T-helper 2 cell treated with Interferon-gamma antibody and Interleukin-4, amounts not matched to agents 5 μg/mL and 100 μg/mL, for 36 hours (primary cell): Measurements from ENCODE around the gene PRUNE2.

Experiments
- DNase-seq: peaks from one replicate; pipeline ENCODE4 v3.0.0; 2021; ENCODE audit warnings: low spot score
- H3K27ac Mint-ChIP-seq: one replicate; pipeline ENCODE4 v1.8.0; 2021; ENCODE audit warnings: mild to moderate bottlenecking, mixed read lengths
- H3K27me3 Mint-ChIP-seq: one replicate; pipeline ENCODE4 v1.8.0; 2021; ENCODE audit warnings: low read depth, mixed read lengths
- H3K36me3 Mint-ChIP-seq: one replicate; pipeline ENCODE4 v1.8.0; 2021; ENCODE audit warnings: low read depth, mixed read lengths
- H3K4me1 Mint-ChIP-seq: one replicate; pipeline ENCODE4 v1.8.0; 2021; ENCODE audit warnings: low read depth, mixed read lengths
- H3K4me3 Mint-ChIP-seq: one replicate; pipeline ENCODE4 v1.8.0; 2022; ENCODE audit warnings: mild to moderate bottlenecking, moderate library complexity, mixed read lengths
- H3K9me3 Mint-ChIP-seq: one replicate; pipeline ENCODE4 v1.8.0; 2021; ENCODE audit warnings: mixed read lengths

The PRUNE2 gene

GRCh38 chr9:76912636-76913275 lies 6.8 kb upstream of the PRUNE2 start:
- Mint-ChIP-seq H3K27me3 (peaks cover 7% of the 10 kb centered on the region), H3K9me3 (no peaks in the 10 kb centered on the region), H3K4me3 (no peak overlapping the region), H3K4me1 (peaks cover 5% of the 10 kb centered on the region), H3K27ac (no peak overlapping the region), H3K36me3 (no peaks in the 10 kb centered on the region)
- DNase-seq: no peak

- no peak overlapping the region for H3K27ac Mint-ChIP-seq
- peaks cover 5% of the 10 kb centered on the region for H3K4me1 Mint-ChIP-seq
- no peaks in the 10 kb centered on the region for H3K9me3 Mint-ChIP-seq
- DNase-seq: no peak
- no peak overlapping the region for H3K4me3 Mint-ChIP-seq
- no peaks in the 10 kb centered on the region for H3K36me3 Mint-ChIP-seq
- H3K27me3 Mint-ChIP-seq: peaks cover 15% of the 10 kb centered on the region
Measured at GRCh38 chr9:76911971-76912370, 6.1 kb upstream of the PRUNE2 start.

DNA sequence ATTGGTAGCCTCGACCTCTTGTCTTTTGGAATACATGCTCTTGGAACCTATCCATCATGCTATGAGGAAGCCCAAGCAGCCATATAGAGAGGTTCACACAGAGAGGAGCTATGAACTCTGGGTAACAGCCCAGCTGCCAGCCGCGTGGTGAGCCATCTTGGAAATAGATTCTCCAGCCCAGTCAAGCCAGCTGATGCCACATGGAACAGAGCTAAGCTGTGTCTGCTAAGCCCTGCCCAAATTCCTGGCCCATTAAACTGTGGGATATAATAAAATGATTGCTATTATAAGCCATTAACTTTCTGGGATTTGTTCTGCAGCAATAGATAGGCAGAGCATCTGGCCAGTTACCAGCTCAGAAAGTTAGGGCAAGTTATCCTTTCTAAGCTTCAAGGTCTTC lies 4.9 kb upstream of the PRUNE2 start:
- Mint-ChIP-seq H3K36me3 (no peaks in the 10 kb centered on the region), H3K4me1 (peaks cover 5% of the 10 kb centered on the region), H3K27me3 (peaks cover 22% of the 10 kb centered on the region), H3K9me3 (no peaks in the 10 kb centered on the region), H3K4me3 (no peak overlapping the region), H3K27ac (no peak overlapping the region)
- DNase-seq: no peak

DNA sequence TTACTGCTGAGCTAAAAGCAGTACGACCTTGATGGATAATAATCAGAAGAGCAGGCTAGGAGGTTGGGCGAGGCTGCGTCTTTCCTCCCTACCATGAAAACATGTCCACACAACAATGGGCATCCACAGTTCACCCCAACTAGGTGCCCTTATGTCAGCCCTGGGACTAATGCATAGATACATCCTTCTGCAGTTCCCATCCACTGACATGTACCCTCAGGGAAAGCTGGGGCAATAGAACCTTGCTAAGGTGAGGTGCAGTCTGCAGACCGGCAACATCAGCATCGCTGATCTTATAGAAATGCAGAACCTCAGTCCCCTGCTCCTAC lies 697 bp upstream of the PRUNE2 start:
- no peaks in the 10 kb centered on the region for H3K36me3 Mint-ChIP-seq
- no peak overlapping the region for H3K4me3 Mint-ChIP-seq
- peaks cover 45% of the 10 kb centered on the region for H3K27me3 Mint-ChIP-seq
- no peak for DNase-seq
- H3K27ac Mint-ChIP-seq: no peak overlapping the region
- H3K9me3 Mint-ChIP-seq: no peaks in the 10 kb centered on the region
- no peaks in the 10 kb centered on the region for H3K4me1 Mint-ChIP-seq

DNA sequence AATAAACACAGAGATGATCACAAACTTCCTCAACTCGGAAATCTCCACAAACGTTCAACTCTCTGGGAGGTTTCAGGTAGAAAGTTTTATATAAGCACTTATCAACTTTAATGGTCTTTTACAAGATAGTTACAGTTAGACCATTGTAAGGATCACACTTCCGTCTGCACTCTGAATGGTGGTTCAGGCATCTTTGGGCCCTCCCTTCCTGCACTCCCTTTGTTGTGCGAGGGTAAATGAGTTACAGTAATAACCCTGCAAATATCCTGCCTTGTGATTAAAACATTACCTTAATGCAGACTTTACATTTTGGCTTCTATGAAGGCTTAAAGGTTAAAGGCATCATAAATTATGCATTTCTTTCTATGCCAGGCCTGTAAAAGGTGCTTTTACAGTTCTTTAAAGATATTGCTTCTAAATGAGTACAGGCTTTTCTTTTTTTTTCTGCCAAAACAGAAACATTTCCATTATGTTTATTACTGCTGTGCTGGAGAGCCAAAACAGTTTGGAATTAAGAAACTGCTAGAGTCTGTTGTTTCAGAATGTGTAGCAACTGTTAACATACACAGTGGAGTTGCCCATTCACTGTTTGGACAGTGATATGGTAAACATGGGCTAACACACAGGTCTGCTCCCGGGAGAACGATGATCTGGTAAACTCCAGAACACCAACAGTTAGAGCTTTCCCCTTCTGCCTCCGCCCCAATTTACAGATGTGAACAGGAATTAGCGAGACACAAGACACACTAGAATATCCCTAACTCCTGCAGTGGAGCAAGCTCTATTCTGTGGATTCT lies 1.1 kb downstream of the PRUNE2 start:
- Mint-ChIP-seq H3K36me3 (no peaks in the 10 kb centered on the region), H3K4me1 (no peaks in the 10 kb centered on the region), H3K27ac (no peak overlapping the region), H3K27me3 (peaks cover 45% of the 10 kb centered on the region), H3K9me3 (no peaks in the 10 kb centered on the region), H3K4me3 (no peak overlapping the region)
- no peak for DNase-seq

GRCh38 chr9:76902395-76902794 lies 3.5 kb downstream of the PRUNE2 start:
- no peak for DNase-seq
- H3K36me3 Mint-ChIP-seq: no peaks in the 10 kb centered on the region
- H3K27ac Mint-ChIP-seq: no peak overlapping the region
- no peak overlapping the region for H3K4me3 Mint-ChIP-seq
- peaks cover 34% of the 10 kb centered on the region for H3K27me3 Mint-ChIP-seq
- no peaks in the 10 kb centered on the region for H3K4me1 Mint-ChIP-seq
- H3K9me3 Mint-ChIP-seq: no peaks in the 10 kb centered on the region

DNA sequence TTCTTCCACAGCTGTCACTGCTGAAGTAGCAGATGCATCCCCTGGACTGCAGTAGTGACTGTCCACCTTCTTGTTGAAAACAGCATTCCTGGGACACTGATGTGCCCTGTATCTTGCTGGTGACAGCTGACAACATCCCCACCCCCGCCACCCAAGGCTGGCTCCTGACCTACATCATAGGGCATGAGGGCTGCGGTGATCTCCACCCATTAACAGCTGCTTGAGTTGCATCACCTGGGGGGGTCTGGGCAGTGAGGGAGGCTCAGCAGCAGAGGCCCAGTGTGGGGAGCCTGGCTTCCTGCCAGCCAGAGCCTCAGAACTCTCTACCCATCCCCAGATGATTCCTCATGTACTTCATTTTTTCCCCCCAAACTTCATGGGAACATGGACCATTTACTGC lies 4.1 kb downstream of the PRUNE2 start:
- no peaks in the 10 kb centered on the region for H3K9me3 Mint-ChIP-seq
- no peak overlapping the region for H3K27ac Mint-ChIP-seq
- no peaks in the 10 kb centered on the region for H3K36me3 Mint-ChIP-seq
- DNase-seq: no peak
- H3K4me3 Mint-ChIP-seq: no peak overlapping the region
- H3K4me1 Mint-ChIP-seq: no peaks in the 10 kb centered on the region
- H3K27me3 Mint-ChIP-seq: peaks cover 28% of the 10 kb centered on the region

- DNase-seq: no peak
- Mint-ChIP-seq H3K27me3 (peaks cover 24% of the 10 kb centered on the region), H3K36me3 (no peaks in the 10 kb centered on the region), H3K27ac (no peak overlapping the region), H3K4me1 (no peaks in the 10 kb centered on the region), H3K9me3 (no peaks in the 10 kb centered on the region), H3K4me3 (no peak overlapping the region)
Measured at GRCh38 chr9:76900884-76901440, 5.0 kb downstream of the PRUNE2 start.

DNA sequence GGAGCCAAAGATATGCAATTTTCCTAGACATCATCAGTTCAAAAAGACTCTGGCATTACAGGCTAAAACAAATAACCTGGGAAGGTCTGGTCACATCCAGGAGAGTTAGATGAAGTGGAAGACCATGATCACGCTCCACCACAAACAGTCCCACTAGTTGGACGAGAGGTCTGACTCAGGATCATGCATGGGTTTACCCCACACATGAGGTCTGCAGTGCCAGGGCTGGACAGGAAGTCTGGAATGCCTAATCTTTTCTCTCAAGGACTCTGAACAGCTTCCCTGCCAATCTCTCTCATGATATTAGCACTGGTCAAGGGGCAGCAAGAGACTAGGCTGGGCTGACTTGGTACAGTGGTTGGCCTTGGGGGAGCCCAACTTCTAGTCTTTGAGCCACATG lies 7.1 kb downstream of the PRUNE2 start:
- DNase-seq: no peak

DNA sequence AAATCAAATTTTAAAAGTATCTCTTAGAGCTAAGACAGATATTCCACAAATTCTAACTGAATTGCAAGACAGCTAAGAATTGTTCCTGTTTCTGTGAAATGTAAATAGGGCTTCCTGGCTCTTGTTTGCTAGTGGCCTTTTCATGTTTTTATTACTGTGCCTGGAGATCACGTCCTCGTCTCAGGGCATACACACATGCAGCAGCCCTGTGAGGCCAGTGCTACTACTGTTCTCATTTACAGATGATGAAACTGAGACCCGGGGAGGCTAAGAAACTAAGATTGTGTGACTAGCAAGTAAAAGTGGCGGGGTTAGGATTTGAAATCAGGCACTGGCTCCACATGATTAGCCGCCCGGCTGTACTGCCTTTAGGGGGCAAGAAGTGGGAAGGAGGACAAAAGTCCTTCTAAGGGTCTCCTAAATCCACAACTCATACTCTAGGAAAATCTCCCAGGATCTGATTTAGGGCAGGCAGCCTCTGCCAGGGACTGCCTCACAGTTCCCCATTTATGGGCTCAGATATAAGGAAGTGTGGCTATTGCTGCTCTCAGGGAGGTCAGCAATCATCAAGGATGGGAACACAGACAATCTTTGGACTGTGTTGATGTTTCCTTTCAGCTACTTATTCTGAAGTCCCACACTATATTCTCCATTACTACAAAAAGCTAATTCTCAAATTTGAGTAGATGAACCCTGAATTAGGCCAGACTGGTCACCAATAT lies 7.9 kb downstream of the PRUNE2 start:
- H3K9me3 Mint-ChIP-seq: no peaks in the 10 kb centered on the region
- H3K4me1 Mint-ChIP-seq: no peaks in the 10 kb centered on the region
- no peak overlapping the region for H3K4me3 Mint-ChIP-seq
- no peak for DNase-seq
- H3K27ac Mint-ChIP-seq: no peak overlapping the region
- no peaks in the 10 kb centered on the region for H3K36me3 Mint-ChIP-seq
- H3K27me3 Mint-ChIP-seq: peaks cover 8% of the 10 kb centered on the region

More for the DNA sequence above, 7.1 kb downstream of the PRUNE2 start:
- H3K27ac Mint-ChIP-seq: no peak overlapping the region
- no peaks in the 10 kb centered on the region for H3K36me3 Mint-ChIP-seq
- H3K4me1 Mint-ChIP-seq: no peaks in the 10 kb centered on the region
- H3K9me3 Mint-ChIP-seq: no peaks in the 10 kb centered on the region
- H3K4me3 Mint-ChIP-seq: no peak overlapping the region
- H3K27me3 Mint-ChIP-seq: peaks cover 8% of the 10 kb centered on the region

DNA sequence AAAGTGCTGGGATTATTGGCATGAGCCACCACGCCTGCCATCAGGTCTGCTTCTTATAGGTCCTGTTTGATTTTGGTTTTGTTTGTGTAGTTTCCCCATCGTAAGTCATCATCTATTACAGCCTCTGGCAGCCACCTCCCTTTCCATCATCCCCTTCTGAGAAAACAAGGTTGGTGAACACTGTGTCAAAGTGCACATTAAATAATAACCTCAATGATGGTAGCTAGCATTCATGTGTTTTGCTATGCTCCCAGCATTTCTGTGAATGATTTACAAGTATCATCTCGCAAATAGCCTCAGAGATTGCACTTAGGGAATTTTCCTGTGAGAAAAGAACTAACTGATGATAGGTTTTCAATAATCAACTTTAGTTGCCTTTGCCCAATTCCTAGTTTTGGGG lies 9.9 kb downstream of the PRUNE2 start:
- no peak overlapping the region for H3K4me3 Mint-ChIP-seq
- no peaks in the 10 kb centered on the region for H3K4me1 Mint-ChIP-seq
- H3K27me3 Mint-ChIP-seq: no peaks in the 10 kb centered on the region
- no peaks in the 10 kb centered on the region for H3K9me3 Mint-ChIP-seq
- H3K27ac Mint-ChIP-seq: no peak overlapping the region
- no peak for DNase-seq
- no peaks in the 10 kb centered on the region for H3K36me3 Mint-ChIP-seq

GRCh38 chr9:76895186-76895585 lies 10.7 kb downstream of the PRUNE2 start:
- Mint-ChIP-seq H3K27me3 (no peaks in the 10 kb centered on the region), H3K27ac (no peak overlapping the region), H3K4me3 (no peak overlapping the region), H3K9me3 (no peaks in the 10 kb centered on the region), H3K4me1 (no peaks in the 10 kb centered on the region), H3K36me3 (no peaks in the 10 kb centered on the region)
- no peak for DNase-seq

DNA sequence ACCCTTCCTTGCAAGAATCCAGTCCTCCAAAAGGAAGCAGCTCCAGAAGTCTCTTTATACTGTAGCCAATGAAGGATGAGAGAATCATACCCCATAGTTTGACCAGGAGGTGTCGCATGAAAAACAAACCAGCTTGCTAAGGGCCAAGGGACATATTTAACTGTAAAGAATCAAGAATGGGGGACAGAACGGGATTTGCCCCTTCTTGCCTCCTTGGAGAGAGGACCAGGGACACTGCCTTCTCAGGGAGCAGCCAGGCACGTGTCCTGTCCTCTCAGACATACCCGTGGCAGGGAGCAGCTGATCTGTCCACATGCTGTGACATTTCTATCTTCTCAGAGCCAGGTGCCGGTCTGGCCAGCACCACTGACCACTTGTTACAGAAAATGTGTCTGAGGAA lies 11.7 kb downstream of the PRUNE2 start:
- no peaks in the 10 kb centered on the region for H3K36me3 Mint-ChIP-seq
- no peak overlapping the region for H3K4me3 Mint-ChIP-seq
- no peaks in the 10 kb centered on the region for H3K27me3 Mint-ChIP-seq
- DNase-seq: no peak
- no peak overlapping the region for H3K27ac Mint-ChIP-seq
- H3K4me1 Mint-ChIP-seq: no peaks in the 10 kb centered on the region
- no peaks in the 10 kb centered on the region for H3K9me3 Mint-ChIP-seq

DNA sequence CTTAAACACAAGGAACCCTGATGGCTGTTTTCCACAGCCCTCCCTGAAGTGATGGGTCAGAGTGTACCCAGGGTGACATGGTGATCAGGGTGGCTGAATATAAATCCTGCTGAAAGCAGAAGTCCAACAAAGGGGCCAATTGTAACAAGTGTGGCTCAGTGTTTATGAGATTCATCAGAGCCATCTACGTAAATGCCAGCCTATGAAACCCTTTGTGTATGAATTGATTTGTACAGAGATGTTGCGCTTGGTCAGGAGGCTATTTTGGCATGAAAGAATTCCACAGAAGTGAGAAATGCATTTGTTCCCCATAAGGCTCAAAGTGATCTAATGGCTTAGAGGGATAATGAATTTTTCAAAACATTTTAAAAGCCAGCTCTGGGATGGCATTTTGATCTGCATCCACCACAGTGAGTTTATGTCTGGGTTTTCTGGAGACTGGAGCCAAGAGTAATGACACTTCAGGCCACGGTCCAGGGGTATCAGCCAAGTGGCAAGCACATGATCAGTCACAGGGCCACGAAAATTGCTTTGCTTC lies 12.4 kb downstream of the PRUNE2 start:
- Mint-ChIP-seq H3K27ac (no peak overlapping the region), H3K4me3 (no peak overlapping the region), H3K4me1 (no peaks in the 10 kb centered on the region), H3K27me3 (no peaks in the 10 kb centered on the region), H3K36me3 (no peaks in the 10 kb centered on the region), H3K9me3 (no peaks in the 10 kb centered on the region)
- DNase-seq: no peak
